Panc1 (cell line): ENCODE results near the gene DSCAML1.

Experiments used
- CTCF ChIP-seq: fragments of 450-650 bp; IDR thresholded peaks from 2 replicates; pipeline ENCODE4 v1.5.1; 2017; ENCODE audit warnings: mild to moderate bottlenecking
- POLR2AphosphoS5 ChIP-seq: IDR thresholded peaks from 2 replicates; pipeline ENCODE4 v1.6.1; 2012; ENCODE audit warnings: mild to moderate bottlenecking, low read depth, low read length, moderate library complexity
- REST ChIP-seq, 2 experiments: IDR thresholded peaks; 2 replicates each; pipeline ENCODE4 v1.6.1; 2011 to 2012; ENCODE audit warnings: low read depth in 2 of 2, control low read depth in 1 of 2, low read length in 1 of 2, mild to moderate bottlenecking in 1 of 2, moderate library complexity in 1 of 2; ENCODE audit not compliant: insufficient read depth in 1 of 2
- SIN3A ChIP-seq: IDR thresholded peaks from 2 replicates; pipeline ENCODE4 v1.6.1; 2012; ENCODE audit warnings: low read depth, mild to moderate bottlenecking, low read length, moderate library complexity, borderline replicate concordance; ENCODE audit not compliant: insufficient read depth

DNA sequence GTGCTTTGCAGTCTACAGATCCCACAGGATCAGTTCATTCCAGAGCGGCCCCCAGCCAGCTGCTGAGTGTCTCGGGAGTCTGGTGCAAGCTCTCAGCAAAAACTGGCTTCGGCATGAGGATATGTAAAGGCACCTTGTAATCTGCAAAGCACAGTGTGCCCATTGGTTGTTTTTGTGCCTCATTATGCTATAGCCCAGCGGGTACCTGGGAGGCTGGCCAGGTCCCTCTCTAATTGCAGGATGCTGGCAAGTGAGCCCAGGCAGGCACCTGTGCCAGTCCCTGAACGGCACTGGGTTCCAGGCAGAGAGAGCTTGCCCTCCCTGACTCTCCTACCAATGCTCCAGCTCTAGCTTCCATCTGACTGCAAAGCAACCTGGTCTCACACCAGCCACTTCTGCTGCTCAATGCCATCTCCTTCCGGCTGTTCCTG lies 128.7 kb downstream of the DSCAML1 start:
- no peak for TF ChIP-seq CTCF
- no peak for TF ChIP-seq POLR2AphosphoS5
- TF ChIP-seq SIN3A, result no peak
- no peak for TF ChIP-seq REST (IDR thresholded peaks at IDR 0.05; ENCODE audit: insufficient read depth in 1 of 2, low read depth in 2 of 2, low read length in 1 of 2)
